Activated CD8-positive, alpha-beta T cell treated with anti-CD3 and anti-CD28 coated beads for 36 hours (primary cell): ENCODE data around the gene FAM151A. TPM values are rescaled to one million over a fixed set of nuclear protein-coding genes. Genes with fewer than 3 reads are reported as not detected.

Experiments
- ATAC-seq: fragments of 200-7000 bp; cut with Tn5 transposase; one replicate; pipeline ENCODE4 v1.10.0; 2021; ENCODE audit warnings: mild to moderate bottlenecking, moderate library complexity
- CTCF ChIA-PET: fragments of 350-600 bp; sonication (Branson Sonifier 250); formaldehyde crosslinking; loops from one replicate; lab custom pipeline; 2021; ENCODE audit warnings: antibody characterized with exemption; lab: Charles Lee
- POLR2A ChIA-PET: fragments of 350-600 bp; sonication (Branson Sonifier 250); formaldehyde crosslinking; loops from one replicate; lab custom pipeline; 2021; ENCODE audit warnings: antibody characterized with exemption; lab: Charles Lee
- DNase-seq: peaks from one replicate; pipeline ENCODE4 v3.0.0-alpha.2; 2020
- H3K27ac Mint-ChIP-seq: one replicate; pipeline ENCODE4 v1.8.0; 2021; ENCODE audit warnings: mild to moderate bottlenecking, mixed read lengths
- H3K27me3 Mint-ChIP-seq: one replicate; pipeline ENCODE4 v1.8.0; 2021; ENCODE audit warnings: mixed read lengths
- H3K36me3 Mint-ChIP-seq: one replicate; pipeline ENCODE4 v1.8.0; 2021; ENCODE audit warnings: low read depth, mixed read lengths
- H3K4me1 Mint-ChIP-seq: one replicate; pipeline ENCODE4 v1.8.0; 2021; ENCODE audit warnings: low read depth, mixed read lengths
- H3K4me3 Mint-ChIP-seq: one replicate; pipeline ENCODE4 v1.8.0; 2021; ENCODE audit warnings: mild to moderate bottlenecking, moderate library complexity, mixed read lengths
- H3K9me3 Mint-ChIP-seq: one replicate; pipeline ENCODE4 v1.8.0; 2021; ENCODE audit warnings: mixed read lengths
- CTCF ChIP-seq: fragments of 200-600 bp; IDR thresholded peaks from one replicate; pipeline ENCODE4 v1.8.0; 2022; ENCODE audit warnings: antibody characterized with exemption, mild to moderate bottlenecking
- intact Hi-C: fragments of 100-400 bp; cut with micrococcal nuclease; formaldehyde crosslinking; loops from one replicate; pipeline ENCODE4 v1.10.0; 2022
- total RNA-seq, 2 experiments: library from RNA; stranded (reverse); gene quantifications; one replicate each; pipeline ENCODE4 v1.2.3, GENCODE V29; 2021

The FAM151A gene
- total RNA-seq, 2 experiments from 2014 or later: not detected

- no peak for ATAC-seq
- Mint-ChIP-seq H3K27me3 (peaks cover under 1% of the 10 kb centered on the region), H3K9me3 (no peaks in the 10 kb centered on the region), H3K4me3 (no peak overlapping the region), H3K27ac (no peak overlapping the region), H3K36me3 (no peaks in the 10 kb centered on the region), H3K4me1 (no peaks in the 10 kb centered on the region)
- DNase-seq: no peak
- intact Hi-C loops: no loop called here
- TF ChIP-seq CTCF: no peak
- ChIA-PET POLR2A (no interaction called here), CTCF (no interaction called here)
Measured at GRCh38 chr1:54627196-54627595, 3.9 kb upstream of the FAM151A start.

- DNase-seq (no peak), ATAC-seq (no peak)
- Mint-ChIP-seq H3K9me3 (no peaks in the 10 kb centered on the region), H3K27me3 (no peaks in the 10 kb centered on the region), H3K4me3 (no peak overlapping the region), H3K4me1 (no peaks in the 10 kb centered on the region), H3K36me3 (no peaks in the 10 kb centered on the region), H3K27ac (no peak overlapping the region)
- ChIA-PET CTCF (no interaction called here), POLR2A (no interaction called here)
- TF ChIP-seq CTCF: no peak
- intact Hi-C loops: no loop called here
Measured at GRCh38 chr1:54624466-54625464, 1.4 kb upstream of the FAM151A start.

GRCh38 chr1:54619749-54620148 lies 3.6 kb downstream of the FAM151A start:
- no peaks in the 10 kb centered on the region for H3K36me3 Mint-ChIP-seq
- CTCF ChIA-PET: no interaction called here
- intact Hi-C loops: no loop called here
- H3K27me3 Mint-ChIP-seq: no peaks in the 10 kb centered on the region
- DNase-seq (no peak), ATAC-seq (no peak)
- H3K27ac Mint-ChIP-seq: no peak overlapping the region
- no peaks in the 10 kb centered on the region for H3K9me3 Mint-ChIP-seq
- TF ChIP-seq CTCF: no peak
- H3K4me3 Mint-ChIP-seq: no peak overlapping the region
- POLR2A ChIA-PET: no interaction called here
- H3K4me1 Mint-ChIP-seq: no peaks in the 10 kb centered on the region

GRCh38 chr1:54615531-54616279 lies 7.6 kb downstream of the FAM151A start:
- H3K4me1 Mint-ChIP-seq: no peaks in the 10 kb centered on the region
- ChIA-PET POLR2A (no interaction called here), CTCF (no interaction called here)
- no peaks in the 10 kb centered on the region for H3K27me3 Mint-ChIP-seq
- ATAC-seq (no peak), DNase-seq (no peak)
- no peak overlapping the region for H3K27ac Mint-ChIP-seq
- TF ChIP-seq CTCF: no peak
- H3K9me3 Mint-ChIP-seq: no peaks in the 10 kb centered on the region
- intact Hi-C loops: no loop called here
- H3K36me3 Mint-ChIP-seq: no peaks in the 10 kb centered on the region
- no peak overlapping the region for H3K4me3 Mint-ChIP-seq

GRCh38 chr1:54614563-54614962 lies 8.8 kb downstream of the FAM151A start:
- CTCF ChIA-PET: no interaction called here
- Mint-ChIP-seq H3K27ac (no peak overlapping the region), H3K27me3 (no peaks in the 10 kb centered on the region), H3K4me1 (no peaks in the 10 kb centered on the region), H3K9me3 (no peaks in the 10 kb centered on the region), H3K36me3 (no peaks in the 10 kb centered on the region), H3K4me3 (no peak overlapping the region)
- no peak for TF ChIP-seq CTCF
- intact Hi-C loops: no loop called here
- POLR2A ChIA-PET: no interaction called here
- no peak for ATAC-seq
- DNase-seq: no peak
